ENCODE results near the gene C10orf120.

C10orf120 gene

GRCh38 chr10:122699796-122700455 lies at the start of gene C10orf120:
Gene C10orf120 (minus strand): TSS chr10:122699846. CDS start chr10:122699790, 56 bp downstream.
- no peak for DNase-seq (ENCODE audit: low read depth in 2 of 2)

GRCh38 chr10:122748496-122748895 lies 48.9 kb upstream of the C10orf120 start:
- DNase-seq (ENCODE audit: low read depth in 2 of 2), result no peak

GRCh38 chr10:122746408-122746807 lies 46.8 kb upstream of the C10orf120 start:
- DNase-seq (ENCODE audit: low read depth in 2 of 2), result no peak

GRCh38 chr10:122744257-122744656 lies 44.6 kb upstream of the C10orf120 start:
- DNase-seq (ENCODE audit: low read depth in 2 of 2), result no peak

GRCh38 chr10:122740640-122741039 lies 41.0 kb upstream of the C10orf120 start:
- no peak for DNase-seq (ENCODE audit: low read depth in 2 of 2)

GRCh38 chr10:122738031-122738430 lies 38.4 kb upstream of the C10orf120 start:
- no peak for DNase-seq (ENCODE audit: low read depth in 2 of 2)

- no peak for DNase-seq (ENCODE audit: low read depth in 2 of 2)
Observed at GRCh38 chr10:122733931-122734665, 34.5 kb upstream of the C10orf120 start.

- DNase-seq (ENCODE audit: low read depth in 2 of 2), result no peak
Observed at GRCh38 chr10:122733443-122733842, 33.8 kb upstream of the C10orf120 start.

- no peak for DNase-seq (ENCODE audit: low read depth in 2 of 2)
Observed at GRCh38 chr10:122730238-122730637, 30.6 kb upstream of the C10orf120 start.

GRCh38 chr10:122729126-122729525 lies 29.5 kb upstream of the C10orf120 start:
- DNase-seq (ENCODE audit: low read depth in 2 of 2), result no peak

- no peak for DNase-seq (ENCODE audit: low read depth in 2 of 2)
Observed at GRCh38 chr10:122727426-122727825, 27.8 kb upstream of the C10orf120 start.

- no peak for DNase-seq (ENCODE audit: low read depth in 2 of 2)
Observed at GRCh38 chr10:122725768-122726167, 26.1 kb upstream of the C10orf120 start.

GRCh38 chr10:122725006-122725405 lies 25.4 kb upstream of the C10orf120 start:
- no peak for DNase-seq (ENCODE audit: low read depth in 2 of 2)

GRCh38 chr10:122721111-122721510 lies 21.5 kb upstream of the C10orf120 start:
- DNase-seq (ENCODE audit: low read depth in 2 of 2), result no peak

- no peak for DNase-seq (ENCODE audit: low read depth in 2 of 2)
Observed at GRCh38 chr10:122716025-122716424, 16.4 kb upstream of the C10orf120 start.

GRCh38 chr10:122715576-122715975 lies 15.9 kb upstream of the C10orf120 start:
- no peak for DNase-seq (ENCODE audit: low read depth in 2 of 2)

GRCh38 chr10:122713091-122713885 lies 13.6 kb upstream of the C10orf120 start:
- DNase-seq (ENCODE audit: low read depth in 2 of 2), result no peak

- no peak for DNase-seq (ENCODE audit: low read depth in 2 of 2)
Observed at GRCh38 chr10:122710576-122710975, 10.9 kb upstream of the C10orf120 start.

- no peak for DNase-seq (ENCODE audit: low read depth in 2 of 2)
Observed at GRCh38 chr10:122709971-122710370, 10.3 kb upstream of the C10orf120 start.

- DNase-seq (ENCODE audit: low read depth in 2 of 2), result no peak
Observed at GRCh38 chr10:122707535-122707934, 7.9 kb upstream of the C10orf120 start.

- no peak for DNase-seq (ENCODE audit: low read depth in 2 of 2)
Observed at GRCh38 chr10:122706947-122707346, 7.3 kb upstream of the C10orf120 start.

GRCh38 chr10:122706467-122706866 lies 6.8 kb upstream of the C10orf120 start:
- no peak for DNase-seq (ENCODE audit: low read depth in 2 of 2)
